ENCODE data around the gene SLC16A3. TPM values are rescaled to one million over a fixed set of nuclear protein-coding genes. Genes with fewer than 3 reads are reported as not detected.

The SLC16A3 gene
- total RNA-seq, 6 experiments from 2014 or later: 4.1 to 34.0 (median 7.3) TPM

GRCh38 chr17:82231562-82232321 lies 2.9 kb downstream of the SLC16A3 start:
- peaks cover 0 to 25% (median 5%) of the 10 kb centered on the region in 4 donors for H3K4me1 ChIP-seq
- H3K9me3 ChIP-seq: no peaks in the 10 kb centered on the region
- 45% methylated on average over 4 of the region's 42 CpGs for WGBS (ENCODE audit: insufficient coverage, low coverage, low lambda C conversion rate, missing lambda C conversion rate)
- no peaks in the 10 kb centered on the region for H3K27me3 ChIP-seq
- peak overlapping the region; percentile 43 to 67 (median 52) for H3K4me3 ChIP-seq
- intact Hi-C loops (cut with DNase I): no loop called here
- TF ChIP-seq CTCF (IDR thresholded peaks at IDR 0.05): no peak
- peak; percentile 46 for TF ChIP-seq POLR2A (IDR thresholded peaks at IDR 0.05)
- no peaks in the 10 kb centered on the region for H3K36me3 ChIP-seq
- DNase-seq (peak; percentile 83 to 89 (median 84)), ATAC-seq (peak; percentile 17 to 48 (median 22))
- peak overlapping the region; percentile 80 to 95 (median 87) for H3K27ac ChIP-seq

GRCh38 chr17:82232322-82232820 lies 3.5 kb downstream of the SLC16A3 start:
- no peak for ATAC-seq
- Histone ChIP-seq H3K27me3 (no peaks in the 10 kb centered on the region), H3K27ac (peak overlapping the region; percentile 80 to 95 (median 87)), H3K9me3 (no peaks in the 10 kb centered on the region), H3K4me1 (peaks cover 0 to 26% (median 5%) of the 10 kb centered on the region in 4 donors), H3K36me3 (no peaks in the 10 kb centered on the region), H3K4me3 (peak overlapping the region in 2 of 3 donors; percentile 52 to 67)
- peak in 1 of 3 donors; percentile 61 for DNase-seq
- TF ChIP-seq CTCF (IDR thresholded peaks at IDR 0.05): no peak
- TF ChIP-seq POLR2A (IDR thresholded peaks at IDR 0.05): no peak
- intact Hi-C loops (cut with DNase I): no loop called here
- 78% methylated on average over 6 of the region's 21 CpGs for WGBS (ENCODE audit: insufficient coverage, low coverage, low lambda C conversion rate, missing lambda C conversion rate)

- no peaks in the 10 kb centered on the region for H3K36me3 ChIP-seq
- H3K9me3 ChIP-seq: no peaks in the 10 kb centered on the region
- TF ChIP-seq POLR2A (IDR thresholded peaks at IDR 0.05) (no peak), CTCF (IDR thresholded peaks at IDR 0.05) (no peak)
- intact Hi-C loops (cut with DNase I): no loop called here
- peak in 1 of 3 donors; percentile 65 for DNase-seq
- no peak for ATAC-seq
- no peaks in the 10 kb centered on the region for H3K27me3 ChIP-seq
- H3K27ac ChIP-seq: no peak overlapping the region
- 59% methylated on average over 6 of the region's 21 CpGs for WGBS (ENCODE audit: insufficient coverage, low coverage, low lambda C conversion rate, missing lambda C conversion rate)
- no peak overlapping the region for H3K4me3 ChIP-seq
- peaks cover 0 to 26% (median 6%) of the 10 kb centered on the region in 4 donors for H3K4me1 ChIP-seq
These were observed 4.3 kb downstream of the SLC16A3 start for GRCh38 chr17:82232876-82233785.

GRCh38 chr17:82234211-82235055 lies 5.6 kb downstream of the SLC16A3 start:
- DNase-seq (no peak), ATAC-seq (no peak)
- H3K4me1 ChIP-seq: peaks cover 0 to 38% (median 13%) of the 10 kb centered on the region in 4 donors
- H3K4me3 ChIP-seq: no peak overlapping the region
- H3K36me3 ChIP-seq: no peaks in the 10 kb centered on the region
- no peaks in the 10 kb centered on the region for H3K9me3 ChIP-seq
- 59% methylated on average over 11 of the region's 26 CpGs for WGBS (ENCODE audit: insufficient coverage, low coverage, low lambda C conversion rate, missing lambda C conversion rate)
- no peak overlapping the region for H3K27ac ChIP-seq
- no peak for TF ChIP-seq CTCF (IDR thresholded peaks at IDR 0.05)
- no peak for TF ChIP-seq POLR2A (IDR thresholded peaks at IDR 0.05)
- intact Hi-C loops (cut with DNase I): loop anchor here (5.0 kb wide), 2 partner anchors 83 to 88 kb away; partner anchors contain the start of gene CD7 (in 1 of the 2)
- H3K27me3 ChIP-seq: no peaks in the 10 kb centered on the region
